ENCODE results near the gene KCNE5.

- no peak for TF ChIP-seq CTCF (IDR thresholded peaks at IDR 0.05; ENCODE audit: low read length)
- TF ChIP-seq EZH2 (optimal IDR thresholded peaks at IDR 0.05; ENCODE audit: low read depth, low read length): no peak
Observed at GRCh38 chrX:109585488-109585887, 39.5 kb downstream of the KCNE5 start.

All from MM.1S (cell line).